Measurements from ENCODE around the gene PHB1. TPM values are rescaled to one million over a fixed set of nuclear protein-coding genes. Genes with fewer than 3 reads are reported as not detected.

The PHB1 gene
- polyA plus RNA-seq, 1 of the 3 experiments (the other 2 are of a cell fraction) = 379 TPM

DNA sequence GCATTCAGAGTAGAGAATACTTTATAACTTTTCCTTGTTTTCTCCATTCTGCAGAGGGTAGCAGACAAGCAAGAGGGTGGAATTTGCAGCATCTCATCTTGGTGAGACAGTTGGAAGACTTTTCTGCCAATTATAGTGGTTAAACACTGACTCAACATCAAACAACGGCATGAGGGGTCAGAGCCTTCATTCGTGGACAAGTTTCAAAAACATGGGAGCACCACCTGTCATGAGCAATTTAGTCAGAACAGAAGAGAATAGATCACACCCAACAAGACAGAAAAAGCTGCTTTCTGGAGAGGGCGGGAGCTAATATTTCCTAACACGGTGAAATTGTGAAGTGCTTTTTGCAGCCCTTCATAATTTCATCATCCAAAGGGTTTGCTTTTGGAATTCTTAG, 34.8 kb downstream of the PHB1 start:
- Histone ChIP-seq H3K79me2 (ENCODE audit: insufficient read depth) (no peaks in the 10 kb centered on the region), H3K36me3 (replicated peaks in 1 of 2; ENCODE audit: control insufficient read depth in 1 of 2, insufficient read depth in 2 of 2, low read length in 1 of 2) (no peaks in the 10 kb centered on the region), H4K20me1 (ENCODE audit: insufficient read depth) (no peaks in the 10 kb centered on the region), H3K27me3 (ENCODE audit: insufficient read depth) (no peaks in the 10 kb centered on the region), H3K4me3 (ENCODE audit: low read depth in 2 of 2, low read length in 1 of 2) (no peak overlapping the region), H3K9ac (no peak overlapping the region), H2AFZ (ENCODE audit: low read depth) (no peak overlapping the region), H3F3A (replicated peaks; ENCODE audit: insufficient read depth) (no peaks in the 10 kb centered on the region), H3K4me2 (no peak overlapping the region), H3K9me2 (no peaks in the 10 kb centered on the region), H3K9me3 (no peaks in the 10 kb centered on the region), H3K27ac (ENCODE audit: low read depth in 2 of 2, low read length in 1 of 2) (no peak overlapping the region), H3K4me1 (ENCODE audit: control insufficient read depth in 1 of 2, insufficient read depth in 2 of 2, low read depth in 1 of 2, low read length in 1 of 2) (peaks cover 0 to 10% of the 10 kb centered on the region in 2 experiments; a peak in 1 of 4 replicates)
- ChIA-PET POLR2A (no interaction called here), CTCF (interaction anchor here (1.0 to 4.2 kb wide), 3 partner anchors 11 to 153 kb away, joined by 3 to 21 read pairs (median 3); no protein-coding TSS in a partner anchor)
- no peak for DNase-seq
- 72% methylated on average over 4 of the region's 4 CpGs for WGBS (ENCODE audit: low lambda C conversion rate)
- no peak for TF ChIP-seq SMC3 (IDR thresholded peaks at IDR 0.05; ENCODE audit: low read depth, low read length)
- TF ChIP-seq, protein P1, sequence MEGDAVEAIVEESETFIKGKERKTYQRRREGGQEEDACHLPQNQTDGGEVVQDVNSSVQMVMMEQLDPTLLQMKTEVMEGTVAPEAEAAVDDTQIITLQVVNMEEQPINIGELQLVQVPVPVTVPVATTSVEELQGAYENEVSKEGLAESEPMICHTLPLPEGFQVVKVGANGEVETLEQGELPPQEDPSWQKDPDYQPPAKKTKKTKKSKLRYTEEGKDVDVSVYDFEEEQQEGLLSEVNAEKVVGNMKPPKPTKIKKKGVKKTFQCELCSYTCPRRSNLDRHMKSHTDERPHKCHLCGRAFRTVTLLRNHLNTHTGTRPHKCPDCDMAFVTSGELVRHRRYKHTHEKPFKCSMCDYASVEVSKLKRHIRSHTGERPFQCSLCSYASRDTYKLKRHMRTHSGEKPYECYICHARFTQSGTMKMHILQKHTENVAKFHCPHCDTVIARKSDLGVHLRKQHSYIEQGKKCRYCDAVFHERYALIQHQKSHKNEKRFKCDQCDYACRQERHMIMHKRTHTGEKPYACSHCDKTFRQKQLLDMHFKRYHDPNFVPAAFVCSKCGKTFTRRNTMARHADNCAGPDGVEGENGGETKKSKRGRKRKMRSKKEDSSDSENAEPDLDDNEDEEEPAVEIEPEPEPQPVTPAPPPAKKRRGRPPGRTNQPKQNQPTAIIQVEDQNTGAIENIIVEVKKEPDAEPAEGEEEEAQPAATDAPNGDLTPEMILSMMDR (IDR thresholded peaks at IDR 0.05) = no peak
- TF ChIP-seq, protein P2, sequence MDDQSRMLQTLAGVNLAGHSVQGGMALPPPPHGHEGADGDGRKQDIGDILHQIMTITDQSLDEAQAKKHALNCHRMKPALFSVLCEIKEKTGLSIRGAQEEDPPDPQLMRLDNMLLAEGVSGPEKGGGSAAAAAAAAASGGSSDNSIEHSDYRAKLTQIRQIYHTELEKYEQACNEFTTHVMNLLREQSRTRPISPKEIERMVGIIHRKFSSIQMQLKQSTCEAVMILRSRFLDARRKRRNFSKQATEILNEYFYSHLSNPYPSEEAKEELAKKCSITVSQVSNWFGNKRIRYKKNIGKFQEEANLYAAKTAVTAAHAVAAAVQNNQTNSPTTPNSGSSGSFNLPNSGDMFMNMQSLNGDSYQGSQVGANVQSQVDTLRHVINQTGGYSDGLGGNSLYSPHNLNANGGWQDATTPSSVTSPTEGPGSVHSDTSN (IDR thresholded peaks at IDR 0.05) = 0 out of 2 replicates have a peak, but pooled peaks have one; percentile 6

DNA sequence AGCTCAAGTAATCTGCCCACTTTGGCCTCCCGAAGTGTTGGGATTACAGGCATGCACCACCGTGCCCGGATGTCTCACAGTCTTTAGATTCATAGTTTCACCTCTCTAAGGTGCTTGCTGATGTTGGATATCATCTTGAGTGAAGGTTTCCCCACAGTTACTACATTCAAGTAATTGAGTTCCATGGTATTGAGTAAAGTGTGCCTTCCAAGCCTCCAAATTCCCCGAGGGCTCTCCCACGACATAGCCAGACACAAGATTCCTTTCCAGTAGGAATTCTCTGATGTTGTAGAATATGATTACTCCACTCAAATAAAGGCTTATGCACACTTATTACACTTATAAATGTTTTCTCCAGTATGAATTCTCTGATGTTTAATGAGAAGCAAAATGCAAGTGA, 36.4 kb downstream of the PHB1 start:
- no peaks in the 10 kb centered on the region for H3F3A ChIP-seq (replicated peaks; ENCODE audit: insufficient read depth)
- H3K36me3 ChIP-seq (replicated peaks in 1 of 2; ENCODE audit: control insufficient read depth in 1 of 2, insufficient read depth in 2 of 2, low read length in 1 of 2) = no peaks in the 10 kb centered on the region
- H3K4me2 ChIP-seq = no peak overlapping the region
- no peaks in the 10 kb centered on the region for H3K9me3 ChIP-seq
- no peak overlapping the region for H3K27ac ChIP-seq (ENCODE audit: low read depth in 2 of 2, low read length in 1 of 2)
- ChIA-PET CTCF (interaction anchor here (1.5 to 2.1 kb wide), 3 partner anchors 10 to 178 kb away, joined by 4 to 7 read pairs (median 6); no protein-coding TSS in a partner anchor), POLR2A (no interaction called here)
- H3K4me3 ChIP-seq (ENCODE audit: low read depth in 2 of 2, low read length in 1 of 2) = no peak overlapping the region
- 61% methylated on average over 5 of the region's 5 CpGs for WGBS (ENCODE audit: low lambda C conversion rate)
- no peaks in the 10 kb centered on the region for H3K27me3 ChIP-seq (ENCODE audit: insufficient read depth)
- H3K9me2 ChIP-seq = no peaks in the 10 kb centered on the region
- H3K4me1 ChIP-seq (ENCODE audit: control insufficient read depth in 1 of 2, insufficient read depth in 2 of 2, low read depth in 1 of 2, low read length in 1 of 2) = peaks cover 0 to 10% of the 10 kb centered on the region in 2 experiments; a peak in 1 of 4 replicates
- H4K20me1 ChIP-seq (ENCODE audit: insufficient read depth) = no peaks in the 10 kb centered on the region
- H3K9ac ChIP-seq = no peak overlapping the region
- no peak for DNase-seq
- no peak overlapping the region for H2AFZ ChIP-seq (ENCODE audit: low read depth)
- no peak for TF ChIP-seq GATA2 (CRISPR knock-in tag; IDR thresholded peaks at IDR 0.05)
- no peak for TF ChIP-seq MXI1 (IDR thresholded peaks at IDR 0.05; ENCODE audit: low read depth, low read length)
- TF ChIP-seq NFIC (IDR thresholded peaks at IDR 0.05; ENCODE audit: borderline replicate concordance) = no peak
- no peaks in the 10 kb centered on the region for H3K79me2 ChIP-seq (ENCODE audit: insufficient read depth)

DNA sequence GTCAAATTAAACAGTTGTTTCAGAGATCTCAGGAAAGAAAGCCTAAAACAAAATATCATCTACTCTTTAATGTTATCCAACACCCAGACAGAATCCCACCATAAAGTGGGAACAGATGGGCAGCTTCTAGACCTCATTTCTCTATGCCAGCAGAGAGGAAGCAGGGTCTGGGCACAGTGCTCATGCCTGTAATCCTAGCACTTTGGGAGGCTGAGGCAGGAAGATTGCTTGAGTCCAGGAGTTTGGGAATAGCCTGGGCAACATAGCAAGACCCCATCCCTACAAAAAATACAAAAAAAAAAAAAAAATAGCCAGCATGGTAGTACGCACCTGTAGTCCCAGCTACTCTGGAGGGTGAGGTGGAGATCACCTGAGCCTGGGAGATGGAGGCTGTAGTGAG, 39.1 kb downstream of the PHB1 start:
- Histone ChIP-seq H3K9me3 (no peaks in the 10 kb centered on the region), H3K4me2 (no peak overlapping the region), H3K79me2 (ENCODE audit: insufficient read depth) (no peaks in the 10 kb centered on the region), H3K27me3 (ENCODE audit: insufficient read depth) (no peaks in the 10 kb centered on the region), H3K9ac (no peak overlapping the region), H3F3A (replicated peaks; ENCODE audit: insufficient read depth) (no peaks in the 10 kb centered on the region), H2AFZ (ENCODE audit: low read depth) (no peak overlapping the region), H3K4me3 (ENCODE audit: low read depth in 2 of 2, low read length in 1 of 2) (no peak overlapping the region), H3K9me2 (no peaks in the 10 kb centered on the region), H3K27ac (ENCODE audit: low read depth in 2 of 2, low read length in 1 of 2) (no peak overlapping the region), H3K36me3 (replicated peaks in 1 of 2; ENCODE audit: control insufficient read depth in 1 of 2, insufficient read depth in 2 of 2, low read length in 1 of 2) (no peaks in the 10 kb centered on the region), H3K4me1 (ENCODE audit: control insufficient read depth in 1 of 2, insufficient read depth in 2 of 2, low read depth in 1 of 2, low read length in 1 of 2) (peaks cover 0 to 2% of the 10 kb centered on the region in 2 experiments; a peak in 1 of 4 replicates), H4K20me1 (ENCODE audit: insufficient read depth) (no peaks in the 10 kb centered on the region)
- no peak for DNase-seq
- POLR2A ChIA-PET = no interaction called here
- 100% methylated on average over 1 of the region's 1 CpG for WGBS (ENCODE audit: low lambda C conversion rate)
- CTCF ChIA-PET = interaction anchor here (0.9 to 1.5 kb wide), 3 partner anchors 10 to 148 kb away, joined by 3 to 7 read pairs (median 3); no protein-coding TSS in a partner anchor
- TF ChIP-seq POLR2AphosphoS5 (IDR thresholded peaks at IDR 0.05; ENCODE audit: low read depth, low read length) = no peak
- TF ChIP-seq YY1 (IDR thresholded peaks at IDR 0.05; ENCODE audit: low read depth) = no peak
- no peak for TF ChIP-seq RXRA (IDR thresholded peaks at IDR 0.05; ENCODE audit: borderline replicate concordance, low read depth)
- no peak for TF ChIP-seq TEAD4 (IDR thresholded peaks at IDR 0.05; ENCODE audit: borderline replicate concordance, insufficient read depth)
- no peak for TF ChIP-seq RFX5 (IDR thresholded peaks at IDR 0.05; ENCODE audit: low read length)
- TF ChIP-seq, protein P3, sequence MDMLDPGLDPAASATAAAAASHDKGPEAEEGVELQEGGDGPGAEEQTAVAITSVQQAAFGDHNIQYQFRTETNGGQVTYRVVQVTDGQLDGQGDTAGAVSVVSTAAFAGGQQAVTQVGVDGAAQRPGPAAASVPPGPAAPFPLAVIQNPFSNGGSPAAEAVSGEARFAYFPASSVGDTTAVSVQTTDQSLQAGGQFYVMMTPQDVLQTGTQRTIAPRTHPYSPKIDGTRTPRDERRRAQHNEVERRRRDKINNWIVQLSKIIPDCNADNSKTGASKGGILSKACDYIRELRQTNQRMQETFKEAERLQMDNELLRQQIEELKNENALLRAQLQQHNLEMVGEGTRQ (IDR thresholded peaks at IDR 0.05; ENCODE audit: borderline replicate concordance, low read depth, low read length) = no peak
- TF ChIP-seq SMC3 (IDR thresholded peaks at IDR 0.05; ENCODE audit: low read depth, low read length) = no peak
- TF ChIP-seq, protein P2 (IDR thresholded peaks at IDR 0.05) = no peak
- TF ChIP-seq NFIC (IDR thresholded peaks at IDR 0.05; ENCODE audit: borderline replicate concordance) = no peak
- no peak for TF ChIP-seq RCOR1 (IDR thresholded peaks at IDR 0.05; ENCODE audit: low read length)
- TF ChIP-seq FOXJ3 (CRISPR knock-in tag; IDR thresholded peaks at IDR 0.05) = no peak
- TF ChIP-seq, protein P4, sequence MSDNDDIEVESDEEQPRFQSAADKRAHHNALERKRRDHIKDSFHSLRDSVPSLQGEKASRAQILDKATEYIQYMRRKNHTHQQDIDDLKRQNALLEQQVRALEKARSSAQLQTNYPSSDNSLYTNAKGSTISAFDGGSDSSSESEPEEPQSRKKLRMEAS (IDR thresholded peaks at IDR 0.05; ENCODE audit: low read depth) = no peak
- no peak for TF ChIP-seq MEF2A (IDR thresholded peaks at IDR 0.05; ENCODE audit: borderline replicate concordance, low read depth)
- TF ChIP-seq CHD2 (IDR thresholded peaks at IDR 0.05; ENCODE audit: low read length, partially characterized antibody) = no peak

All from SK-N-SH (cell line).